A549 (cell line): Measurements from ENCODE around the gene FAM47E. TPM values are rescaled to one million over a fixed set of nuclear protein-coding genes. Genes with fewer than 3 reads are reported as not detected.

ENCODE experiments used
- ATAC-seq, 2 experiments: fragments of 200-7000 bp in 1 of 2; fragments of >200 bp in 1 of 2; cut with Nextera tagmentation in 1 of 2; cut with Tn5 transposase in 1 of 2; 3 replicates each; pipeline versions ENCODE4 v1.8.0 to v1.9.1; 2018 to 2020; ENCODE audit warnings: mild to moderate bottlenecking in 1 of 2, moderate library complexity in 1 of 2
- CTCF ChIA-PET: fragments of 300-600 bp; sonication (Branson Sonifier 250); formaldehyde crosslinking; extraction: SDS; loops from one replicate; lab custom pipeline; 2021; ENCODE audit warnings: antibody characterized with exemption, inconsistent platforms; lab: Yijun Ruan, JAX
- POLR2A ChIA-PET: fragments of 350-600 bp; formaldehyde crosslinking; extraction: SDS; loops from one replicate; lab custom pipeline; 2021; ENCODE audit warnings: antibody characterized with exemption, inconsistent platforms; lab: Yijun Ruan, JAX
- DNase-seq, 2 experiments: peaks; one replicate each; pipeline versions ENCODE4 v3.0.0 to v3.0.0-alpha.2; 2011 to 2016; ENCODE audit warnings: low read depth in 1 of 2, low spot score in 1 of 2
- FAIRE-seq: peaks from 2 replicates; lab custom pipeline; 2011; peaks lifted over from hg19 to GRCh38; lab: Jason Lieb, UNC
- H3K27ac ChIP-seq, 2 experiments: fragments of >200 bp; sonication (Bioruptor Twin); formaldehyde crosslinking; 3 replicates each; pipeline ENCODE4 v1.5.1; 2016 to 2017
- H3K4me1 ChIP-seq: fragments of >200 bp; sonication (Bioruptor Twin); formaldehyde crosslinking; 3 replicates; pipeline ENCODE4 v1.6.1; 2016
- H3K4me2 ChIP-seq: fragments of >200 bp; sonication (Bioruptor Twin); formaldehyde crosslinking; 3 replicates; pipeline ENCODE4 v1.6.1; 2016
- H3K4me3 ChIP-seq: fragments of >200 bp; sonication (Bioruptor Twin); formaldehyde crosslinking; 3 replicates; pipeline ENCODE4 v1.5.1; 2016
- H3K9me3 ChIP-seq: fragments of >200 bp; sonication (Bioruptor Twin); formaldehyde crosslinking; 3 replicates; pipeline ENCODE4 v1.6.1; 2016
- BHLHE40 ChIP-seq: IDR thresholded peaks from 2 replicates; pipeline ENCODE4 v1.6.1; 2012; ENCODE audit warnings: low read depth, low read length, inconsistent platforms
- CBX2 ChIP-seq: fragments of 200-600 bp; sonication (generic); IDR thresholded peaks from 2 replicates; pipeline ENCODE4 v1.6.1; 2016; ENCODE audit warnings: low read depth, mild to moderate bottlenecking, borderline replicate concordance
- CBX8 ChIP-seq: fragments of 200-600 bp; sonication (generic); IDR thresholded peaks from 2 replicates; pipeline ENCODE4 v1.6.1; 2016
- CHD4 ChIP-seq: fragments of 200-600 bp; sonication (generic); IDR thresholded peaks from 2 replicates; pipeline ENCODE4 v1.6.1; 2016; ENCODE audit warnings: antibody characterized with exemption, mild to moderate bottlenecking, borderline replicate concordance
- EHF ChIP-seq: fragments of 250-450 bp; sonication (Bioruptor Pico); IDR thresholded peaks from 2 replicates; pipeline ENCODE4 v1.5.0; 2020; ENCODE audit warnings: mild to moderate bottlenecking
- FOSB ChIP-seq: fragments of 250-450 bp; sonication (Bioruptor Pico); IDR thresholded peaks from 2 replicates; pipeline ENCODE4 v1.5.0; 2020; ENCODE audit warnings: mild to moderate bottlenecking, moderate library complexity
- FOXS1 ChIP-seq: fragments of 250-450 bp; sonication (Bioruptor Pico); IDR thresholded peaks from 2 replicates; pipeline ENCODE4 v1.5.0; 2020; ENCODE audit warnings: mild to moderate bottlenecking, moderate library complexity
- JUNB ChIP-seq: fragments of >200 bp; sonication (Bioruptor Twin); formaldehyde crosslinking; IDR thresholded peaks from 2 replicates; pipeline ENCODE4 v1.6.1; 2016
- MAFK ChIP-seq: fragments of 450-650 bp; IDR thresholded peaks from 2 replicates; pipeline ENCODE4 v1.6.1; 2014; ENCODE audit not compliant: partially characterized antibody
- RAD21 ChIP-seq, 2 experiments: fragments of >200 bp in 1 of 2; sonication (Bioruptor Twin) in 1 of 2; formaldehyde crosslinking in 1 of 2; IDR thresholded peaks in 1 of 2; conservative IDR thresholded peaks in 1 of 2; 2 replicates in 1 of 2; 3 replicates in 1 of 2; pipeline ENCODE4 v1.6.1; 2012 to 2018; ENCODE audit warnings: inconsistent platforms in 1 of 2
- RARB ChIP-seq: fragments of 250-450 bp; sonication (Bioruptor Pico); IDR thresholded peaks from 2 replicates; pipeline ENCODE4 v1.8.0; 2021; ENCODE audit warnings: mild to moderate bottlenecking, moderate library complexity
- RNF2 ChIP-seq: fragments of 200-600 bp; sonication (generic); IDR thresholded peaks from 2 replicates; pipeline ENCODE4 v1.6.1; 2016; ENCODE audit warnings: low read depth, mild to moderate bottlenecking, antibody characterized with exemption, moderate library complexity, borderline replicate concordance
- SMC3 ChIP-seq: fragments of >200 bp; sonication (Bioruptor Twin); formaldehyde crosslinking; IDR thresholded peaks from 3 replicates; pipeline ENCODE4 v1.6.1; 2018; ENCODE audit warnings: inconsistent platforms
- TFCP2L1 ChIP-seq: fragments of 250-450 bp; sonication (Bioruptor Pico); IDR thresholded peaks from 2 replicates; pipeline ENCODE4 v1.5.0; 2021; ENCODE audit warnings: mild to moderate bottlenecking
- ZC3H11A ChIP-seq: fragments of 450-650 bp; IDR thresholded peaks from 2 replicates; pipeline ENCODE4 v1.6.1; 2014; ENCODE audit warnings: antibody characterized with exemption, mild to moderate bottlenecking
- ZFP36 ChIP-seq: fragments of 450-650 bp; IDR thresholded peaks from 2 replicates; pipeline ENCODE4 v1.6.1; 2014; ENCODE audit warnings: borderline replicate concordance; ENCODE audit not compliant: partially characterized antibody
- WGBS: methylation state at CpG from one replicate; pipeline ENCODE4 v1.1.6; 2017; ENCODE audit errors: missing lambda C conversion rate; 5-methylcytosine and 5-hydroxymethylcytosine counted together
- polyA plus RNA-seq, 4 experiments: library from polyadenylated mRNA; depleted of rRNA in 3 of 4; stranded (reverse); fragments of >200 nt; fragmentation: RNase III in 1 of 4; extraction: RNeasy Plus Mini Kit Qiagen cat#74134 plus additional on column Dnase treatment in 1 of 4; gene quantifications; 2 replicates in 3 of 4; 3 replicates in 1 of 4; pipeline ENCODE4 v1.2.3, GENCODE V29; 2011 to 2017
- TF ChIP-seq, protein P1 (sequence below): IDR thresholded peaks from 2 replicates; pipeline ENCODE4 v1.6.1; 2012
- TF ChIP-seq, protein P2 (sequence below): fragments of 150-350 bp; IDR thresholded peaks from 2 replicates; pipeline ENCODE4 v1.6.1; 2014; ENCODE audit warnings: low read depth, mild to moderate bottlenecking, low read length
- TF ChIP-seq, protein P3 (sequence below): fragments of 200-600 bp; sonication (generic); IDR thresholded peaks from 2 replicates; pipeline ENCODE4 v1.6.1; 2016; ENCODE audit warnings: antibody characterized with exemption, mild to moderate bottlenecking, moderate library complexity
- TF ChIP-seq, protein P4 (sequence below): fragments of 250-450 bp; sonication (Bioruptor Pico); IDR thresholded peaks from 2 replicates; pipeline ENCODE4 v1.5.0; 2021; ENCODE audit warnings: mild to moderate bottlenecking, moderate library complexity, borderline replicate concordance

FAM47E gene
- polyA plus RNA-seq, 2 of the 4 experiments (the other 2 are of a cell fraction): 0.23 to 0.85 TPM

DNA sequence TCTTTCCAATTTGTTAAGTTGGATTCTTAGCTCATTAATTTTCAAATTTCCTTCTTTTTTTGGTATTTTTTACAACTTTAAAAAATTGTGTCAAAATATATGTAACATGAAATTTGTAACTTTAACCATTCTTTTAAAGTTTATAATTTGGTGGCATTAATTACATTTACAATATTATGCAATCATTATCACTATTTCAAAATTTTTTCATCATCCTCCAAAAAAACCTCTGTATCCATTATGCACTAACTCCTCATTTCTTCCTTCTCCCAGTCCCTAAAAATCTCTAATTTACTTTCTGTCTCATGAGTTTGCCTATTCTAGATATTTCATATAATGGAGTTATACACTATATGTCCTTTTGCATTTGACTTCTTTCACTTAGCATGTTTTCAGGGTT, 4.7 kb upstream of the FAM47E start:
- FAIRE-seq: no peak
- H3K4me1 ChIP-seq: 0 out of 3 replicates have a peak, but pooled peaks cover 4% of the 10 kb centered on the region
- no peaks in the 10 kb centered on the region; the same call in 2 of the 3 replicates for H3K9me3 ChIP-seq
- ATAC-seq: no peak
- TF ChIP-seq FOSB (CRISPR knock-in tag) (no peak), RARB (CRISPR knock-in tag) (no peak), CBX2 (no peak), ZFP36 (no peak), CHD4 (no peak), ZC3H11A (no peak), EHF (no peak), RAD21 (conservative IDR thresholded peaks at IDR 0.05 in 1 of 2, IDR thresholded peaks at IDR 0.05 in 1 of 2) (no peak)
- TF ChIP-seq, protein P1, sequence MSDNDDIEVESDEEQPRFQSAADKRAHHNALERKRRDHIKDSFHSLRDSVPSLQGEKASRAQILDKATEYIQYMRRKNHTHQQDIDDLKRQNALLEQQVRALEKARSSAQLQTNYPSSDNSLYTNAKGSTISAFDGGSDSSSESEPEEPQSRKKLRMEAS: no peak
- TF ChIP-seq, protein P2, sequence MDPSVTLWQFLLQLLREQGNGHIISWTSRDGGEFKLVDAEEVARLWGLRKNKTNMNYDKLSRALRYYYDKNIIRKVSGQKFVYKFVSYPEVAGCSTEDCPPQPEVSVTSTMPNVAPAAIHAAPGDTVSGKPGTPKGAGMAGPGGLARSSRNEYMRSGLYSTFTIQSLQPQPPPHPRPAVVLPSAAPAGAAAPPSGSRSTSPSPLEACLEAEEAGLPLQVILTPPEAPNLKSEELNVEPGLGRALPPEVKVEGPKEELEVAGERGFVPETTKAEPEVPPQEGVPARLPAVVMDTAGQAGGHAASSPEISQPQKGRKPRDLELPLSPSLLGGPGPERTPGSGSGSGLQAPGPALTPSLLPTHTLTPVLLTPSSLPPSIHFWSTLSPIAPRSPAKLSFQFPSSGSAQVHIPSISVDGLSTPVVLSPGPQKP: no peak
- H3K4me2 ChIP-seq: no peak overlapping the region
- no peak for DNase-seq
- ChIA-PET POLR2A (no interaction called here), CTCF (interaction anchor here (0.7 to 1.0 kb wide), 2 partner anchors 61 to 67 kb away, joined by 3 read pairs; no protein-coding TSS in a partner anchor)
- no peak overlapping the region for H3K27ac ChIP-seq
- H3K4me3 ChIP-seq: no peak overlapping the region

DNA sequence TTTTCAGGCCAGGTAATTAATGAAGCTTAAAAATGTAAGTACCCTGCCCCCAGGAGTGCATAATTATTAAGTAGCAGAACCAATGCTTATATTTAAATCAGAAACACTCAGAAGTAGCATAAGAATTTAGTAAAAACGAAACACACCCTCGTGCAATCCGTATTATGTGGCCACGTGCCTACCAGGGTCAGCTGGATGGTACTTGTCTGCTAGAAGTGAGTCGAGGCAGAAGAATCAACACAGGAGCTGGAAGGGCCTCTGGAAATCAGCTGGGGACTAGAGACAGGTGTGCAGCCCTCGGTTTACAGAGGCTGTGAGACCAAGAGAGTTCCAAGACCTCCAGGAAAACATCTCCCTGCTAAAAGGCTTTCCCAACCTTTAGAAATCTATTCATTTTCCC, 559 bp upstream of the FAM47E start:
- Histone ChIP-seq H3K4me2 (peak overlapping the region; percentile 90), H3K27ac (no peak overlapping the region; a peak in 1 of 6 replicates), H3K4me3 (peak overlapping the region; percentile 57), H3K9me3 (no peaks in the 10 kb centered on the region), H3K4me1 (0 out of 3 replicates have a peak, but pooled peaks cover 4% of the 10 kb centered on the region)
- no peak for FAIRE-seq
- POLR2A ChIA-PET: no interaction called here
- CTCF ChIA-PET: interaction anchor here (1.1 to 2.3 kb wide), 2 partner anchors 56 to 71 kb away, joined by 3 to 8 read pairs; partner anchors contain the start of gene STBD1
- 4% methylated on average over 6 of the region's 6 CpGs for WGBS
- ATAC-seq: peak in 1 of 2 experiments; percentile 39; a peak in 4 of 6 replicates
- TF ChIP-seq JUNB: no peak
- TF ChIP-seq CBX8: peak; percentile 99
- peak; percentile 99 for TF ChIP-seq RNF2
- TF ChIP-seq ZFP36: peak; percentile 17
- DNase-seq: peak in 1 of 2 experiments; percentile 6

DNA sequence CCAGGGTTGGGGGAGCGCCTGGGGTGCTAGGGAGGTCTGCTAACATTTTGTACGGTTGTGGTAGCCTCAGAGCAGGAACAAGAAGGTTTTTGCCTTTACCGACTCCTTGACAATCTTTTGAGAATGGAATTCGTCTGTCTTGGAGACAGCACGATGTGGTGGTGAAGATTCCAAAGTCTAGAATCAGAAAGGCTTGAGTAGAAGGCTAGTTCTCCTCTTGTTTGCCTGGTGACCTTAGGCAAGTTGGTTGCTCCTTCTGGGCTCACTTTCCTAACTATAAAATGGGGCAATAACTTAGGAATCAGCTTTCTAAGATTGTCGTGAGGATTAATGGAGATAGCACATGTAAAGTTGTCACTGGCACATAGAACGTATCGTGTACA, 741 bp downstream of the FAM47E start:
- FAIRE-seq (no peak), ATAC-seq (no peak), DNase-seq (no peak)
- 0 out of 3 replicates have a peak, but pooled peaks cover 4% of the 10 kb centered on the region for H3K4me1 ChIP-seq
- 79% methylated on average over 8 of the region's 8 CpGs for WGBS
- no peak for TF ChIP-seq MAFK
- TF ChIP-seq ZFP36: no peak
- no peak for TF ChIP-seq FOXS1 (CRISPR knock-in tag)
- TF ChIP-seq JUNB: no peak
- no peak for TF ChIP-seq TFCP2L1
- TF ChIP-seq, protein P3, sequence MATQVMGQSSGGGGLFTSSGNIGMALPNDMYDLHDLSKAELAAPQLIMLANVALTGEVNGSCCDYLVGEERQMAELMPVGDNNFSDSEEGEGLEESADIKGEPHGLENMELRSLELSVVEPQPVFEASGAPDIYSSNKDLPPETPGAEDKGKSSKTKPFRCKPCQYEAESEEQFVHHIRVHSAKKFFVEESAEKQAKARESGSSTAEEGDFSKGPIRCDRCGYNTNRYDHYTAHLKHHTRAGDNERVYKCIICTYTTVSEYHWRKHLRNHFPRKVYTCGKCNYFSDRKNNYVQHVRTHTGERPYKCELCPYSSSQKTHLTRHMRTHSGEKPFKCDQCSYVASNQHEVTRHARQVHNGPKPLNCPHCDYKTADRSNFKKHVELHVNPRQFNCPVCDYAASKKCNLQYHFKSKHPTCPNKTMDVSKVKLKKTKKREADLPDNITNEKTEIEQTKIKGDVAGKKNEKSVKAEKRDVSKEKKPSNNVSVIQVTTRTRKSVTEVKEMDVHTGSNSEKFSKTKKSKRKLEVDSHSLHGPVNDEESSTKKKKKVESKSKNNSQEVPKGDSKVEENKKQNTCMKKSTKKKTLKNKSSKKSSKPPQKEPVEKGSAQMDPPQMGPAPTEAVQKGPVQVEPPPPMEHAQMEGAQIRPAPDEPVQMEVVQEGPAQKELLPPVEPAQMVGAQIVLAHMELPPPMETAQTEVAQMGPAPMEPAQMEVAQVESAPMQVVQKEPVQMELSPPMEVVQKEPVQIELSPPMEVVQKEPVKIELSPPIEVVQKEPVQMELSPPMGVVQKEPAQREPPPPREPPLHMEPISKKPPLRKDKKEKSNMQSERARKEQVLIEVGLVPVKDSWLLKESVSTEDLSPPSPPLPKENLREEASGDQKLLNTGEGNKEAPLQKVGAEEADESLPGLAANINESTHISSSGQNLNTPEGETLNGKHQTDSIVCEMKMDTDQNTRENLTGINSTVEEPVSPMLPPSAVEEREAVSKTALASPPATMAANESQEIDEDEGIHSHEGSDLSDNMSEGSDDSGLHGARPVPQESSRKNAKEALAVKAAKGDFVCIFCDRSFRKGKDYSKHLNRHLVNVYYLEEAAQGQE: no peak
- TF ChIP-seq, protein P4, sequence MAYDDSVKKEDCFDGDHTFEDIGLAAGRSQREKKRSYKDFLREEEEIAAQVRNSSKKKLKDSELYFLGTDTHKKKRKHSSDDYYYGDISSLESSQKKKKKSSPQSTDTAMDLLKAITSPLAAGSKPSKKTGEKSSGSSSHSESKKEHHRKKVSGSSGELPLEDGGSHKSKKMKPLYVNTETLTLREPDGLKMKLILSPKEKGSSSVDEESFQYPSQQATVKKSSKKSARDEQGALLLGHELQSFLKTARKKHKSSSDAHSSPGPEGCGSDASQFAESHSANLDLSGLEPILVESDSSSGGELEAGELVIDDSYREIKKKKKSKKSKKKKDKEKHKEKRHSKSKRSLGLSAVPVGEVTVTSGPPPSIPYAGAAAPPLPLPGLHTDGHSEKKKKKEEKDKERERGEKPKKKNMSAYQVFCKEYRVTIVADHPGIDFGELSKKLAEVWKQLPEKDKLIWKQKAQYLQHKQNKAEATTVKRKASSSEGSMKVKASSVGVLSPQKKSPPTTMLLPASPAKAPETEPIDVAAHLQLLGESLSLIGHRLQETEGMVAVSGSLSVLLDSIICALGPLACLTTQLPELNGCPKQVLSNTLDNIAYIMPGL: no peak
- no peak for TF ChIP-seq ZC3H11A
- TF ChIP-seq SMC3: no peak
- no peak for TF ChIP-seq BHLHE40
- TF ChIP-seq FOSB (CRISPR knock-in tag): no peak
- POLR2A ChIA-PET: no interaction called here
- H3K4me2 ChIP-seq: no peak overlapping the region; the same call in 2 of the 3 replicates
- H3K27ac ChIP-seq: no peak overlapping the region
- H3K4me3 ChIP-seq: no peak overlapping the region
- CTCF ChIA-PET: interaction anchor here (0.8 to 2.3 kb wide), 5 partner anchors 27 to 125 kb away, joined by 3 to 8 read pairs (median 4); no protein-coding TSS in a partner anchor
- no peaks in the 10 kb centered on the region for H3K9me3 ChIP-seq
